ENCODE data around the gene SORBS2. TPM values are rescaled to one million over a fixed set of nuclear protein-coding genes. Genes with fewer than 3 reads are reported as not detected.
A peak's percentile ranks its signal among the peaks of the same experiment; 100 is the strongest.

Gene SORBS2
- total RNA-seq, 2 donors from 2014 or later: 28.0 to 77.4 TPM

- H3K9ac ChIP-seq (ENCODE audit: low read depth in 2 of 2, low read length in 2 of 2): no peak overlapping the region
- no peak for TF ChIP-seq CTCF (IDR thresholded peaks at IDR 0.05)
- no peaks in the 10 kb centered on the region for H3K4me1 ChIP-seq
- no peak for DNase-seq
- H3K4me3 ChIP-seq: no peak overlapping the region
- H3K9me3 ChIP-seq: no peaks in the 10 kb centered on the region
- H3K36me3 ChIP-seq: no peaks in the 10 kb centered on the region
- no peaks in the 10 kb centered on the region for H3K27me3 ChIP-seq
- intact Hi-C loops (cut with DNase I): no loop called here
- H3K27ac ChIP-seq: no peak overlapping the region
Observed at GRCh38 chr4:185834778-185835177, 22.8 kb upstream of the SORBS2 start.

- H3K27ac ChIP-seq: no peak overlapping the region
- TF ChIP-seq CTCF (IDR thresholded peaks at IDR 0.05): no peak
- no peak overlapping the region for H3K4me3 ChIP-seq
- intact Hi-C loops (cut with DNase I): no loop called here
- H3K36me3 ChIP-seq: no peaks in the 10 kb centered on the region
- no peak for DNase-seq
- no peaks in the 10 kb centered on the region for H3K9me3 ChIP-seq
- H3K27me3 ChIP-seq: no peaks in the 10 kb centered on the region
- no peaks in the 10 kb centered on the region for H3K4me1 ChIP-seq
- H3K9ac ChIP-seq (ENCODE audit: low read depth in 2 of 2, low read length in 2 of 2): no peak overlapping the region
Observed at GRCh38 chr4:185834088-185834487, 22.1 kb upstream of the SORBS2 start.

DNA sequence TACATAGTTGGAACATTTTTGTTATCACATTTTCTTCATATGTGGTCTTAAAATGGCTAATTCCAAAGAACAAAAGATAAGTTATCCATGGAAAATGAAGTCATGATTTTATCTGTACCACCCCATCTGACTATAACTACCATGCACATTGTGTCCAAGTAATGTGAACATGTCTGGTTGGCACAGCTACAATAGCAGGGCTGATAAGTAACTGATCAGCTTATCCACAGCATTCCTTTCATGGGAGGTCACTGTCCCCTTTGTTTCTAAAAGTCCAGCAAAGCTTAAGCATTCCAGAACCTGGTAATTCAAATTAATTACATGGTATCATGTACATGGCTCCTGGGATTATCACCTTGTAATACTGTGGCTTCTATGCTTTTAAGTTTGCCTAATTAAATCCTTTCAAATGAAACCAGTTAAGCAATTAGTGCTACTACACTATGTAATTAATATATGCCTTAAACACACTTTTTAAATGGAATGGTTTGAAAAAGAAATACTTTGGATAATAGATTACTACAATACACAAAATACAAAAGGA is 21.1 kb upstream of the SORBS2 start:
- Histone ChIP-seq H3K27me3 (no peaks in the 10 kb centered on the region), H3K36me3 (no peaks in the 10 kb centered on the region), H3K27ac (no peak overlapping the region), H3K4me3 (no peak overlapping the region), H3K4me1 (no peaks in the 10 kb centered on the region), H3K9ac (ENCODE audit: low read depth in 2 of 2, low read length in 2 of 2) (no peak overlapping the region), H3K9me3 (no peaks in the 10 kb centered on the region)
- DNase-seq: no peak
- intact Hi-C loops (cut with DNase I): no loop called here
- no peak for TF ChIP-seq CTCF (IDR thresholded peaks at IDR 0.05)

- no peaks in the 10 kb centered on the region for H3K4me1 ChIP-seq
- intact Hi-C loops (cut with DNase I): no loop called here
- no peaks in the 10 kb centered on the region for H3K9me3 ChIP-seq
- H3K27me3 ChIP-seq: no peaks in the 10 kb centered on the region
- no peak for TF ChIP-seq CTCF (IDR thresholded peaks at IDR 0.05)
- peak; percentile 25 for DNase-seq
- H3K4me3 ChIP-seq: no peak overlapping the region
- no peak overlapping the region for H3K9ac ChIP-seq (ENCODE audit: low read depth in 2 of 2, low read length in 2 of 2)
- no peak overlapping the region for H3K27ac ChIP-seq
- no peaks in the 10 kb centered on the region for H3K36me3 ChIP-seq
Observed at GRCh38 chr4:185831125-185831815, 19.3 kb upstream of the SORBS2 start.

DNA sequence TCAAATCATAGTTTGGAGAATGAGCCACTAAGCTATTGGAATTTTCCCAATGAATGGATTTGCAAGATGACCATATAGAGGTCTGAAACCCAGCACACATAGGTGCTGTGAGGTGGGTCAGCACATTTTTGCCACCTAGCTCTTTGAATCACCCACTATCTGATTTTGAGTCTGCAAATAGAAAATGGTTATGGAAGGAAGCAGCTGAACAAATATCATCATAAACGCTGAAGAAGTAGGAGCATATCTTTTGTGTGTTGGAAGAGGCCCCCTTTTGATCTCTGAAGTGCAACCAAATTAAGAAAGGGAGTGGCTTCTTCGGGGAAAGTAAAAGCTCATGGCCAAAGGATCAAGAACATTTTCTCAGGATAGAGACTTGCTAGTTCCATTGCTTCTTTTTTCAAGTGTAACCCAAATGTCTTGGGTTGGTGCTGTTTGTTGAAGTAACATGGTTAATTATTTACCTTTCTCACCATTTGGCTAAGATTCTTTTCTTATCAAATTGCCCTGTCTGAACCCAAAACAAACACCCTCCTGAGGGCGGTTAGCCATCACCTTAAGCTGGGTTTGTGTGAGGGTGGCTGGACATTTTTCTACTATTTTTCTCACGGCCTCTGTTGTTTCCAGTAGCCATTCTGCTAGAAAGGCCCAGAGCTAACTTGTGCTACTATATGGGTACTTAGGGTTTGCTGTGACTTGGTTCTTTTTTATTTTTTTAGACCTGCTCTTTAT is 18.4 kb upstream of the SORBS2 start:
- no peaks in the 10 kb centered on the region for H3K4me1 ChIP-seq

More for the DNA sequence above, 18.4 kb upstream of the SORBS2 start:
- no peak for TF ChIP-seq CTCF (IDR thresholded peaks at IDR 0.05)
- Histone ChIP-seq H3K27me3 (no peaks in the 10 kb centered on the region), H3K36me3 (no peaks in the 10 kb centered on the region), H3K27ac (no peak overlapping the region), H3K9ac (ENCODE audit: low read depth in 2 of 2, low read length in 2 of 2) (no peak overlapping the region), H3K4me3 (no peak overlapping the region), H3K9me3 (no peaks in the 10 kb centered on the region)
- intact Hi-C loops (cut with DNase I): no loop called here
- DNase-seq: peak; percentile 26
